WTC11 (cell line): ENCODE results near the gene PTK6. TPM values are rescaled to one million over a fixed set of nuclear protein-coding genes. Genes with fewer than 3 reads are reported as not detected.

Source experiments
- ATAC-seq: fragments of 200-7000 bp; cut with Tn5 transposase; 2 replicates; pipeline ENCODE4 v1.10.0; 2021; ENCODE audit warnings: mild to moderate bottlenecking, moderate library complexity
- CTCF ChIA-PET: fragments of 300-600 bp; sonication (Branson Sonifier 250); formaldehyde crosslinking; loops from one replicate; lab custom pipeline; 2021; ENCODE audit warnings: antibody characterized with exemption; lab: Charles Lee
- POLR2A ChIA-PET: fragments of 350-600 bp; sonication (Branson Sonifier 250); formaldehyde crosslinking; loops from one replicate; lab custom pipeline; 2021; ENCODE audit warnings: antibody characterized with exemption; lab: Charles Lee
- DNase-seq: peaks from one replicate; pipeline ENCODE4 v3.0.0; 2021; ENCODE audit warnings: low spot score
- H3K27ac Mint-ChIP-seq: 2 replicates; pipeline ENCODE4 v1.8.0; 2021; ENCODE audit warnings: mixed read lengths
- H3K27me3 Mint-ChIP-seq: 2 replicates; pipeline ENCODE4 v1.8.0; 2021; ENCODE audit warnings: low read depth, mild to moderate bottlenecking, moderate library complexity, mixed read lengths
- H3K36me3 Mint-ChIP-seq: 2 replicates; pipeline ENCODE4 v1.8.0; 2021; ENCODE audit warnings: mixed read lengths
- H3K4me1 Mint-ChIP-seq: 2 replicates; pipeline ENCODE4 v1.8.0; 2022; ENCODE audit warnings: mixed read lengths
- H3K4me3 Mint-ChIP-seq: 2 replicates; pipeline ENCODE4 v1.8.0; 2021; ENCODE audit warnings: mild to moderate bottlenecking, moderate library complexity, mixed read lengths
- H3K9me3 Mint-ChIP-seq: 2 replicates; pipeline ENCODE4 v1.8.0; 2021; ENCODE audit warnings: mixed read lengths
- EMX1 ChIP-seq: fragments of 250-450 bp; sonication (Bioruptor Pico); IDR thresholded peaks from 2 replicates; pipeline ENCODE4 v1.8.0; 2021; ENCODE audit warnings: mild to moderate bottlenecking
- GABPB1 ChIP-seq: sonication (generic); formaldehyde crosslinking; IDR thresholded peaks from 2 replicates; pipeline ENCODE4 v1.8.1; 2023; ENCODE audit warnings: mild to moderate bottlenecking, missing genetic modification reagents
- GTF2I ChIP-seq: fragments of 250-450 bp; sonication (Bioruptor Pico); conservative IDR thresholded peaks from 2 replicates; pipeline ENCODE4 v1.4.0; 2021; ENCODE audit warnings: mild to moderate bottlenecking
- SP1 ChIP-seq: sonication (generic); formaldehyde crosslinking; conservative IDR thresholded peaks from 2 replicates; pipeline ENCODE4 v1.8.1; 2022; ENCODE audit warnings: missing genetic modification reagents
- TP53 ChIP-seq: sonication (generic); formaldehyde crosslinking; IDR thresholded peaks from 2 replicates; pipeline ENCODE4 v1.8.1; 2023; ENCODE audit warnings: mild to moderate bottlenecking, missing genetic modification reagents
- ZNF219 ChIP-seq: sonication (generic); formaldehyde crosslinking; IDR thresholded peaks from 2 replicates; pipeline ENCODE4 v1.8.0; 2023; ENCODE audit warnings: missing genetic modification reagents, mild to moderate bottlenecking, borderline replicate concordance
- ZNF396 ChIP-seq: fragments of 250-450 bp; sonication (Bioruptor Pico); IDR thresholded peaks from 2 replicates; pipeline ENCODE4 v1.8.0; 2021; ENCODE audit warnings: mild to moderate bottlenecking, moderate library complexity, borderline replicate concordance
- ZNF423 ChIP-seq: fragments of 250-450 bp; sonication (Bioruptor Pico); IDR thresholded peaks from 2 replicates; pipeline ENCODE4 v2.1.2; 2022; ENCODE audit warnings: mild to moderate bottlenecking, moderate library complexity
- total RNA-seq: library from RNA; stranded (reverse); gene quantifications from 3 replicates; pipeline ENCODE4 v1.2.3, GENCODE V29; 2021
- TF ChIP-seq, protein P1 (sequence below): sonication (generic); formaldehyde crosslinking; conservative IDR thresholded peaks from 2 replicates; pipeline ENCODE4 v1.8.1; 2023; ENCODE audit warnings: mild to moderate bottlenecking, low read depth, missing genetic modification reagents, moderate library complexity
- TF ChIP-seq, protein P2 (sequence below): sonication (generic); formaldehyde crosslinking; IDR thresholded peaks from 2 replicates; pipeline ENCODE4 v1.8.1; 2023; ENCODE audit warnings: mild to moderate bottlenecking, missing genetic modification reagents, borderline replicate concordance
- TF ChIP-seq, protein P3 (sequence below): sonication (generic); formaldehyde crosslinking; IDR thresholded peaks from 2 replicates; pipeline ENCODE4 v1.8.0; 2022; ENCODE audit warnings: mild to moderate bottlenecking, missing genetic modification reagents
- TF ChIP-seq, protein P4 (sequence below): sonication (generic); formaldehyde crosslinking; IDR thresholded peaks from 2 replicates; pipeline ENCODE4 v1.8.0; 2023; ENCODE audit warnings: missing genetic modification reagents, mild to moderate bottlenecking, borderline replicate concordance
- TF ChIP-seq, protein P5 (sequence below): sonication (generic); formaldehyde crosslinking; IDR thresholded peaks from 2 replicates; pipeline ENCODE4 v1.8.0; 2022; ENCODE audit warnings: missing genetic modification reagents

PTK6 gene
- total RNA-seq, 1 experiment from 2014 or later: 0.22 TPM

DNA sequence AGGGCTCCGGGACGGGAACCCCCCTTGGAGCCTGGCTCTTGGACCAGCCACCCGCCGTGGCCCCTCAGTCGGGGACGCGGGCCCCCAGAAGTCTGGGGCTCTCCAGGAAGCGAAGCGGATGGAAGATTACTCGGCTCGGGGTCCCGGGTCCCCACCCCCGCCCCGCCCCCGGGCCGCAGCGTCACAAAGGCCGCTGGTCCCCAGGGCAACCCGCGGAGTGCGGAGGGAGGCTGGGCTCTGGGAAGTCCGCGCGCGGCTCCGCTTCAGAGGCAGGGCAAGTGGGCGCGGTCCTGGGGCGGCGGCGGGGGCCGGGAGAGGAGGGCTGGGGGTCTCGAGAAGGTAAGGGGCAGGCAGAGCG, 16.7 kb upstream of the PTK6 start, which contains the start of gene FNDC11:
FNDC11 (plus strand) TSS at position 227 of the 358 bp plus-strand sequence. CDS start 1,505 bp downstream, outside the sequence.
- H3K36me3 Mint-ChIP-seq: no peaks in the 10 kb centered on the region
- no peaks in the 10 kb centered on the region for H3K9me3 Mint-ChIP-seq
- H3K4me1 Mint-ChIP-seq: peaks cover 19% of the 10 kb centered on the region
- ATAC-seq (peak; percentile 16), DNase-seq (peak; percentile 75)
- CTCF ChIA-PET: interaction anchor here (0.9 to 3.9 kb wide), 4 partner anchors 16 to 88 kb away, joined by 3 to 34 read pairs (median 6); partner anchors contain the start of genes HELZ2 and PTK6
- POLR2A ChIA-PET: no interaction called here
- TF ChIP-seq GTF2I (CRISPR knock-in tag) (no peak), SP1 (CRISPR knock-in tag) (peak; percentile 4; the same call in 1 of the 2 replicates), EMX1 (CRISPR knock-in tag) (no peak), ZNF396 (CRISPR knock-in tag) (no peak), ZNF219 (no peak), GABPB1 (CRISPR knock-in tag) (no peak), TP53 (no peak), ZNF423 (CRISPR knock-in tag) (no peak)
- TF ChIP-seq, protein P1, sequence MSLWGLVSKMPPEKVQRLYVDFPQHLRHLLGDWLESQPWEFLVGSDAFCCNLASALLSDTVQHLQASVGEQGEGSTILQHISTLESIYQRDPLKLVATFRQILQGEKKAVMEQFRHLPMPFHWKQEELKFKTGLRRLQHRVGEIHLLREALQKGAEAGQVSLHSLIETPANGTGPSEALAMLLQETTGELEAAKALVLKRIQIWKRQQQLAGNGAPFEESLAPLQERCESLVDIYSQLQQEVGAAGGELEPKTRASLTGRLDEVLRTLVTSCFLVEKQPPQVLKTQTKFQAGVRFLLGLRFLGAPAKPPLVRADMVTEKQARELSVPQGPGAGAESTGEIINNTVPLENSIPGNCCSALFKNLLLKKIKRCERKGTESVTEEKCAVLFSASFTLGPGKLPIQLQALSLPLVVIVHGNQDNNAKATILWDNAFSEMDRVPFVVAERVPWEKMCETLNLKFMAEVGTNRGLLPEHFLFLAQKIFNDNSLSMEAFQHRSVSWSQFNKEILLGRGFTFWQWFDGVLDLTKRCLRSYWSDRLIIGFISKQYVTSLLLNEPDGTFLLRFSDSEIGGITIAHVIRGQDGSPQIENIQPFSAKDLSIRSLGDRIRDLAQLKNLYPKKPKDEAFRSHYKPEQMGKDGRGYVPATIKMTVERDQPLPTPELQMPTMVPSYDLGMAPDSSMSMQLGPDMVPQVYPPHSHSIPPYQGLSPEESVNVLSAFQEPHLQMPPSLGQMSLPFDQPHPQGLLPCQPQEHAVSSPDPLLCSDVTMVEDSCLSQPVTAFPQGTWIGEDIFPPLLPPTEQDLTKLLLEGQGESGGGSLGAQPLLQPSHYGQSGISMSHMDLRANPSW (CRISPR knock-in tag): no peak
- TF ChIP-seq, protein P2, sequence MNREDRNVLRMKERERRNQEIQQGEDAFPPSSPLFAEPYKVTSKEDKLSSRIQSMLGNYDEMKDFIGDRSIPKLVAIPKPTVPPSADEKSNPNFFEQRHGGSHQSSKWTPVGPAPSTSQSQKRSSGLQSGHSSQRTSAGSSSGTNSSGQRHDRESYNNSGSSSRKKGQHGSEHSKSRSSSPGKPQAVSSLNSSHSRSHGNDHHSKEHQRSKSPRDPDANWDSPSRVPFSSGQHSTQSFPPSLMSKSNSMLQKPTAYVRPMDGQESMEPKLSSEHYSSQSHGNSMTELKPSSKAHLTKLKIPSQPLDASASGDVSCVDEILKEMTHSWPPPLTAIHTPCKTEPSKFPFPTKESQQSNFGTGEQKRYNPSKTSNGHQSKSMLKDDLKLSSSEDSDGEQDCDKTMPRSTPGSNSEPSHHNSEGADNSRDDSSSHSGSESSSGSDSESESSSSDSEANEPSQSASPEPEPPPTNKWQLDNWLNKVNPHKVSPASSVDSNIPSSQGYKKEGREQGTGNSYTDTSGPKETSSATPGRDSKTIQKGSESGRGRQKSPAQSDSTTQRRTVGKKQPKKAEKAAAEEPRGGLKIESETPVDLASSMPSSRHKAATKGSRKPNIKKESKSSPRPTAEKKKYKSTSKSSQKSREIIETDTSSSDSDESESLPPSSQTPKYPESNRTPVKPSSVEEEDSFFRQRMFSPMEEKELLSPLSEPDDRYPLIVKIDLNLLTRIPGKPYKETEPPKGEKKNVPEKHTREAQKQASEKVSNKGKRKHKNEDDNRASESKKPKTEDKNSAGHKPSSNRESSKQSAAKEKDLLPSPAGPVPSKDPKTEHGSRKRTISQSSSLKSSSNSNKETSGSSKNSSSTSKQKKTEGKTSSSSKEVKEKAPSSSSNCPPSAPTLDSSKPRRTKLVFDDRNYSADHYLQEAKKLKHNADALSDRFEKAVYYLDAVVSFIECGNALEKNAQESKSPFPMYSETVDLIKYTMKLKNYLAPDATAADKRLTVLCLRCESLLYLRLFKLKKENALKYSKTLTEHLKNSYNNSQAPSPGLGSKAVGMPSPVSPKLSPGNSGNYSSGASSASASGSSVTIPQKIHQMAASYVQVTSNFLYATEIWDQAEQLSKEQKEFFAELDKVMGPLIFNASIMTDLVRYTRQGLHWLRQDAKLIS (CRISPR knock-in tag): no peak
- TF ChIP-seq, protein P3, sequence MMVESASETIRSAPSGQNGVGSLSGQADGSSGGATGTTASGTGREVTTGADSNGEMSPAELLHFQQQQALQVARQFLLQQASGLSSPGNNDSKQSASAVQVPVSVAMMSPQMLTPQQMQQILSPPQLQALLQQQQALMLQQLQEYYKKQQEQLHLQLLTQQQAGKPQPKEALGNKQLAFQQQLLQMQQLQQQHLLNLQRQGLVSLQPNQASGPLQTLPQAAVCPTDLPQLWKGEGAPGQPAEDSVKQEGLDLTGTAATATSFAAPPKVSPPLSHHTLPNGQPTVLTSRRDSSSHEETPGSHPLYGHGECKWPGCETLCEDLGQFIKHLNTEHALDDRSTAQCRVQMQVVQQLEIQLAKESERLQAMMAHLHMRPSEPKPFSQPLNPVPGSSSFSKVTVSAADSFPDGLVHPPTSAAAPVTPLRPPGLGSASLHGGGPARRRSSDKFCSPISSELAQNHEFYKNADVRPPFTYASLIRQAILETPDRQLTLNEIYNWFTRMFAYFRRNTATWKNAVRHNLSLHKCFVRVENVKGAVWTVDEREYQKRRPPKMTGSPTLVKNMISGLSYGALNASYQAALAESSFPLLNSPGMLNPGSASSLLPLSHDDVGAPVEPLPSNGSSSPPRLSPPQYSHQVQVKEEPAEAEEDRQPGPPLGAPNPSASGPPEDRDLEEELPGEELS: 0 out of 2 replicates have a peak, but pooled peaks have one; percentile 1
- TF ChIP-seq, protein P4, sequence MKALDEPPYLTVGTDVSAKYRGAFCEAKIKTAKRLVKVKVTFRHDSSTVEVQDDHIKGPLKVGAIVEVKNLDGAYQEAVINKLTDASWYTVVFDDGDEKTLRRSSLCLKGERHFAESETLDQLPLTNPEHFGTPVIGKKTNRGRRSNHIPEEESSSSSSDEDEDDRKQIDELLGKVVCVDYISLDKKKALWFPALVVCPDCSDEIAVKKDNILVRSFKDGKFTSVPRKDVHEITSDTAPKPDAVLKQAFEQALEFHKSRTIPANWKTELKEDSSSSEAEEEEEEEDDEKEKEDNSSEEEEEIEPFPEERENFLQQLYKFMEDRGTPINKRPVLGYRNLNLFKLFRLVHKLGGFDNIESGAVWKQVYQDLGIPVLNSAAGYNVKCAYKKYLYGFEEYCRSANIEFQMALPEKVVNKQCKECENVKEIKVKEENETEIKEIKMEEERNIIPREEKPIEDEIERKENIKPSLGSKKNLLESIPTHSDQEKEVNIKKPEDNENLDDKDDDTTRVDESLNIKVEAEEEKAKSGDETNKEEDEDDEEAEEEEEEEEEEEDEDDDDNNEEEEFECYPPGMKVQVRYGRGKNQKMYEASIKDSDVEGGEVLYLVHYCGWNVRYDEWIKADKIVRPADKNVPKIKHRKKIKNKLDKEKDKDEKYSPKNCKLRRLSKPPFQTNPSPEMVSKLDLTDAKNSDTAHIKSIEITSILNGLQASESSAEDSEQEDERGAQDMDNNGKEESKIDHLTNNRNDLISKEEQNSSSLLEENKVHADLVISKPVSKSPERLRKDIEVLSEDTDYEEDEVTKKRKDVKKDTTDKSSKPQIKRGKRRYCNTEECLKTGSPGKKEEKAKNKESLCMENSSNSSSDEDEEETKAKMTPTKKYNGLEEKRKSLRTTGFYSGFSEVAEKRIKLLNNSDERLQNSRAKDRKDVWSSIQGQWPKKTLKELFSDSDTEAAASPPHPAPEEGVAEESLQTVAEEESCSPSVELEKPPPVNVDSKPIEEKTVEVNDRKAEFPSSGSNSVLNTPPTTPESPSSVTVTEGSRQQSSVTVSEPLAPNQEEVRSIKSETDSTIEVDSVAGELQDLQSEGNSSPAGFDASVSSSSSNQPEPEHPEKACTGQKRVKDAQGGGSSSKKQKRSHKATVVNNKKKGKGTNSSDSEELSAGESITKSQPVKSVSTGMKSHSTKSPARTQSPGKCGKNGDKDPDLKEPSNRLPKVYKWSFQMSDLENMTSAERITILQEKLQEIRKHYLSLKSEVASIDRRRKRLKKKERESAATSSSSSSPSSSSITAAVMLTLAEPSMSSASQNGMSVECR (CRISPR knock-in tag): no peak
- TF ChIP-seq, protein P5, sequence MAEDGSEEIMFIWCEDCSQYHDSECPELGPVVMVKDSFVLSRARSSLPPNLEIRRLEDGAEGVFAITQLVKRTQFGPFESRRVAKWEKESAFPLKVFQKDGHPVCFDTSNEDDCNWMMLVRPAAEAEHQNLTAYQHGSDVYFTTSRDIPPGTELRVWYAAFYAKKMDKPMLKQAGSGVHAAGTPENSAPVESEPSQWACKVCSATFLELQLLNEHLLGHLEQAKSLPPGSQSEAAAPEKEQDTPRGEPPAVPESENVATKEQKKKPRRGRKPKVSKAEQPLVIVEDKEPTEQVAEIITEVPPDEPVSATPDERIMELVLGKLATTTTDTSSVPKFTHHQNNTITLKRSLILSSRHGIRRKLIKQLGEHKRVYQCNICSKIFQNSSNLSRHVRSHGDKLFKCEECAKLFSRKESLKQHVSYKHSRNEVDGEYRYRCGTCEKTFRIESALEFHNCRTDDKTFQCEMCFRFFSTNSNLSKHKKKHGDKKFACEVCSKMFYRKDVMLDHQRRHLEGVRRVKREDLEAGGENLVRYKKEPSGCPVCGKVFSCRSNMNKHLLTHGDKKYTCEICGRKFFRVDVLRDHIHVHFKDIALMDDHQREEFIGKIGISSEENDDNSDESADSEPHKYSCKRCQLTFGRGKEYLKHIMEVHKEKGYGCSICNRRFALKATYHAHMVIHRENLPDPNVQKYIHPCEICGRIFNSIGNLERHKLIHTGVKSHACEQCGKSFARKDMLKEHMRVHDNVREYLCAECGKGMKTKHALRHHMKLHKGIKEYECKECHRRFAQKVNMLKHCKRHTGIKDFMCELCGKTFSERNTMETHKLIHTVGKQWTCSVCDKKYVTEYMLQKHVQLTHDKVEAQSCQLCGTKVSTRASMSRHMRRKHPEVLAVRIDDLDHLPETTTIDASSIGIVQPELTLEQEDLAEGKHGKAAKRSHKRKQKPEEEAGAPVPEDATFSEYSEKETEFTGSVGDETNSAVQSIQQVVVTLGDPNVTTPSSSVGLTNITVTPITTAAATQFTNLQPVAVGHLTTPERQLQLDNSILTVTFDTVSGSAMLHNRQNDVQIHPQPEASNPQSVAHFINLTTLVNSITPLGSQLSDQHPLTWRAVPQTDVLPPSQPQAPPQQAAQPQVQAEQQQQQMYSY (CRISPR knock-in tag): no peak
- no peaks in the 10 kb centered on the region for H3K27me3 Mint-ChIP-seq
- no peak within 1 kb of the TSS for H3K27ac Mint-ChIP-seq
- H3K4me3 Mint-ChIP-seq: peak within 1 kb of the TSS; percentile 68
